Lower lobe of right lung (tissue), 2 donors: Measurements from ENCODE around the gene ALOX15. TPM values are rescaled to one million over a fixed set of nuclear protein-coding genes. Genes with fewer than 3 reads are reported as not detected.

Source experiments
- ATAC-seq, 2 donors: fragments of 200-7000 bp; cut with Tn5 transposase; one replicate each; pipeline ENCODE4 v1.9.1; 2020 to 2022; ENCODE audit warnings: mild to moderate bottlenecking in 2 of 2, moderate library complexity in 2 of 2
- DNase-seq: peaks from one replicate; pipeline ENCODE4 v3.0.0-alpha.2; 2020
- H3K27ac ChIP-seq: fragments of 200-600 bp; one replicate; pipeline ENCODE4 v1.8.0; 2022
- H3K27me3 ChIP-seq: fragments of 200-600 bp; one replicate; pipeline ENCODE4 v1.8.0; 2022; ENCODE audit warnings: low read depth
- H3K36me3 ChIP-seq: fragments of 200-600 bp; one replicate; pipeline ENCODE4 v1.8.0; 2022; ENCODE audit warnings: mild to moderate bottlenecking
- H3K4me1 ChIP-seq: fragments of 200-600 bp; one replicate; pipeline ENCODE4 v1.8.0; 2022
- H3K4me3 ChIP-seq: fragments of 200-600 bp; one replicate; pipeline ENCODE4 v1.8.0; 2022; ENCODE audit warnings: mild to moderate bottlenecking
- H3K9me3 ChIP-seq: fragments of 200-600 bp; one replicate; pipeline ENCODE4 v1.8.0; 2022
- CTCF ChIP-seq: fragments of 200-600 bp; IDR thresholded peaks from one replicate; pipeline ENCODE4 v1.8.0; 2022; ENCODE audit warnings: antibody characterized with exemption, mild to moderate bottlenecking
- intact Hi-C: fragments of 100-400 bp; cut with DNase I; formaldehyde crosslinking; loops from one replicate; pipeline ENCODE4 v1.11.0; 2022
- total RNA-seq: library from RNA; stranded (reverse); fragmentation: NEBNext Ultra II Directional; extraction: Animal tissue kit (Norgen Biotek cat#: 25700); gene quantifications from one replicate; pipeline ENCODE4 v1.2.1, GENCODE V29; 2021
- donor health status: DM: no; HTN: yes; CAD: no; lungs with severe emphysema.

The ALOX15 gene
- total RNA-seq, 1 donor from 2014 or later = 6.1 TPM

- ATAC-seq = peak; percentile 23 to 29
These were observed 31.3 kb upstream of the ALOX15 start for GRCh38 chr17:4672751-4673150.

GRCh38 chr17:4672055-4672630 is 30.7 kb upstream of the ALOX15 start:
- Histone ChIP-seq H3K27ac (no peak overlapping the region), H3K4me1 (no peaks in the 10 kb centered on the region), H3K27me3 (no peaks in the 10 kb centered on the region), H3K4me3 (no peak overlapping the region), H3K36me3 (peaks cover 65% of the 10 kb centered on the region), H3K9me3 (no peaks in the 10 kb centered on the region)
- TF ChIP-seq CTCF = no peak
- no peak for DNase-seq
- no peak for ATAC-seq
- intact Hi-C loops = no loop called here

More at GRCh38 chr17:4672751-4673150, 31.3 kb upstream of the ALOX15 start:
- intact Hi-C loops = no loop called here
- DNase-seq = no peak
- TF ChIP-seq CTCF = no peak
- no peaks in the 10 kb centered on the region for H3K9me3 ChIP-seq
- H3K4me3 ChIP-seq = no peak overlapping the region
- no peaks in the 10 kb centered on the region for H3K27me3 ChIP-seq
- no peaks in the 10 kb centered on the region for H3K4me1 ChIP-seq
- peaks cover 71% of the 10 kb centered on the region for H3K36me3 ChIP-seq
- H3K27ac ChIP-seq = no peak overlapping the region

GRCh38 chr17:4667166-4667565 is 25.7 kb upstream of the ALOX15 start:
- Histone ChIP-seq H3K4me1 (no peaks in the 10 kb centered on the region), H3K27ac (no peak overlapping the region), H3K27me3 (no peaks in the 10 kb centered on the region), H3K9me3 (no peaks in the 10 kb centered on the region), H3K36me3 (peaks cover 15% of the 10 kb centered on the region), H3K4me3 (no peak overlapping the region)
- no peak for TF ChIP-seq CTCF
- DNase-seq = no peak
- no peak for ATAC-seq
- intact Hi-C loops = no loop called here

- ATAC-seq (no peak), DNase-seq (no peak)
- Histone ChIP-seq H3K4me3 (no peak overlapping the region), H3K4me1 (no peaks in the 10 kb centered on the region), H3K9me3 (no peaks in the 10 kb centered on the region), H3K27ac (no peak overlapping the region), H3K27me3 (no peaks in the 10 kb centered on the region), H3K36me3 (peaks cover 7% of the 10 kb centered on the region)
- intact Hi-C loops = no loop called here
- TF ChIP-seq CTCF = no peak
These were observed 24.8 kb upstream of the ALOX15 start for GRCh38 chr17:4666296-4666695.

- Histone ChIP-seq H3K4me3 (no peak overlapping the region), H3K36me3 (no peaks in the 10 kb centered on the region), H3K9me3 (no peaks in the 10 kb centered on the region), H3K4me1 (no peaks in the 10 kb centered on the region), H3K27ac (no peak overlapping the region), H3K27me3 (no peaks in the 10 kb centered on the region)
- DNase-seq (no peak), ATAC-seq (no peak)
- intact Hi-C loops = no loop called here
- TF ChIP-seq CTCF = no peak
These were observed 23.5 kb upstream of the ALOX15 start for GRCh38 chr17:4665027-4665426.
